Measurements from ENCODE around the gene RIPOR2.

DNA sequence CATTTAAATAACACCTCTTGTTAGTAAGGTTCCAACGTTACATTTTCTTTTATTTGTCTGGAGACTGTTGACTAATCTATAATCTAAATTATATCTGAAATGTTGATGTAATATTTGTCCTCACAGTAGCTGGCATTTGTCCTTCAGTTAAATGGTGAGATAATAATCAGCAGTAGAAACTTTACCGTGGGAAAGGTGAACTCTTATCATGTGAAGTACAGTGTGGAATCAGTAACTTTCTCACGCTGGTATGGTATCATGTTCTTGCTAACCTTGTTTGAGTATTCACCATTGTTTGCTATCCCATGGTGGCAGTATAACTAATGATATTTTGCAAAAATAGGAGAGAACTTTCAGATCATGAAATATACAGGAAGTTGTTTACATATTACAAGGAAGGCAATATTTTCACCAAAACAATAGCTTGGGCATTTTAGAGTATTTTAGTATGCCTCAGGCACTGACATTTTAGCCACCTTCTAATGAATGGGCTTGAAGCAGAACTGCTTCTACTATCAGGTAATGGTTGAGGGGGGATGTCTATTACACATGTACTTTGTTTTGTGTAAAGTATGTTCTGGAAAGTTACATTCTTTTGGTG is 156.2 kb downstream of the RIPOR2 start:
- TF ChIP-seq GATA2 (IDR thresholded peaks at IDR 0.05; ENCODE audit: low read depth, low read length) (no peak), GATA3 (IDR thresholded peaks at IDR 0.05; ENCODE audit: low read depth, low read length) (no peak)

Measured in SH-SY5Y (cell line).